ENCODE data around the gene GSTT2B.
"Not testable (repeated sequence)": the region's sequence is repeated elsewhere in the genome, so short reads cannot be mapped to it uniquely, and the experiment has no call there.

The GSTT2B gene

DNA sequence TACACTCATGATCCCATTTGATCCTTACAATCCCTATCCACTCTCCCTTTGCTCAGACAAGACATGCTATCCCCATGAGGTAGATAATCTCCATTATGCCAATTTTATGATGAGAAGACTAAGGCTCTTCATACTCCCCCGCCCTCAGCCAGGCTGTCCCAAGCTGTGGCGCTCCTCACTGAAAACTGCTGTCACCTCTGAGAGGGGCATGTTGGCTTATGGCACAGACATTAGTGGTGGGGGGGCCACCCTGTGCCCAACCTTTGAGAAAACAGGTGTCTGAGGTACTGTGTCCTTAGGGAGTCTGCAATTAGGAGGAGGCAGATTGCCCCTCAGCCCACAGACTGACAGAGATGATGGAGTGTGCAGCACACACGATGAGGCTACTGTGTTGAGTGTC lies 8.1 kb upstream of the GSTT2B start:
- no peak for TF ChIP-seq ZNF274 (IDR thresholded peaks at IDR 0.05; ENCODE audit: low read depth, low read length)
- H3K4me3 ChIP-seq (ENCODE audit: low read length): no peak overlapping the region

DNA sequence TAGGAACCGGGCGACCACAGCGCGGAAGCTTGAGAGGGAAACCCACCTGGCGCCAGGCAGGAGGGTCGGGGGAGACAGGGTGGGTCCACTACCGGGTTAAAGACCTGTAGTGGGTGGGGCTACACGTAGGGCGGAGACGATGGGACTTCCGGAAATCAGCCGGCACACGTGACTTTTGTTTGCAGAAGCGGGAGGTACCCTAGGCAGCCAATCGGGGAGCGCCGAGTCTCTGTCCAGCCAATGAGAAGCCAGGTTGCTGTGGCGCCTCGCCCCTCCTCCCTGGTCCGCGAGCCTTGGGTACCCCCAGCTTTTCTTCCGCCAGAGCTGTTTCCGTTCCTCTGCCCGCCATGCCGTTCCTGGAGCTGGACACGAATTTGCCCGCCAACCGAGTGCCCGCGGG lies 5.6 kb upstream of the GSTT2B start, which contains the start of gene DDTL:
Gene DDTL (plus strand): TSS at position 321 of the 400 bp plus-strand sequence. CDS start 27 bp downstream, at position 348.
- not testable (repeated sequence) for H3K4me3 ChIP-seq (ENCODE audit: low read length)

DNA sequence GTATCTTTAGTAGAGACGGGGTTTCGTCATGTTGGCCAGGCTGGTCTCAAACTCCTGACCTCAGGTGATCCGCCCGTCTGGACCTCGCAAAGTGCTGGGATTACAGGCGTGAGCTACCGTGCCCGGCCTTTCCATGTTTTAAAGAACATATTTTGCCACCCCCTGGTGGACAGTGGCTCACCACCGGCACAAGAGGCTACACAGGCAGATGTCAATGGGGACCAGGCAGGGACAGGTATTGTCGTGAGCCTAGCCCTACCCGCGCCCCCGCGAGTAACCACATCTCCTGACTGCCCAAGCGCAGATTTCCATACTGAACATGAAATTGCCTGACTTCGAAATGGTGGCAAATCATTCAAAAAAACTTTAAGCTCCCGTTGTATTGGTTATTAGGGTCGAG lies 5.1 kb upstream of the GSTT2B start:
- H3K4me3 ChIP-seq (ENCODE audit: low read length): not testable (repeated sequence)

DNA sequence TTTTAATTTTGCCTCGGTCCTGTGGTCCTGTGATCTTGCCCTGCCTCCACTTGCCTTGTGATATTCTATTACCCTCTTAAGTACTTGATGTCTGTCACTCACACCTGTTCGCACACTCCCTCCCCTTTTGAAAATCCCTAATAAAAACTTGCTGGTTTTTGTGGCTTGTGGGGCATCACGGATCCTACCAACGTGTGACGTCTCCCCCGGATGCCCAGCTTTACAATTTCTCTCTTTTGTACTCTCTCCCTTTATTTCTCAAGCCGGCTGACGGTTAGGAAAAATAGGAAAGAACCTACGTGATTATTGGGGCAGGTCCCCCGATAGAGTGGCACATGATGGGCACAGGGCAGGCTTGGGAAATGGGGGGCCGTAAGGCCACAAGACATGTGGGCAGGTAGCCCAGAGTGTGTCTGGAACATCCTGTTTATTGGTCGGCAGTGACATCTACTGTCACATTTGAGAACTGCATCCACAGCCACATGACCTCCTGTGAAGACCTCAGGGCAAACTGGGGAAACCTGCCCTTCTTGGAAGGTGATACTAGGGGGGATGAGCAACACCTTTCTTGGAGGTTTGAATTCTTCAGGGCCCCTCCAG lies 4.6 kb downstream of the GSTT2B start:
- H3K4me3 ChIP-seq (ENCODE audit: low read length): not testable (repeated sequence)

DNA sequence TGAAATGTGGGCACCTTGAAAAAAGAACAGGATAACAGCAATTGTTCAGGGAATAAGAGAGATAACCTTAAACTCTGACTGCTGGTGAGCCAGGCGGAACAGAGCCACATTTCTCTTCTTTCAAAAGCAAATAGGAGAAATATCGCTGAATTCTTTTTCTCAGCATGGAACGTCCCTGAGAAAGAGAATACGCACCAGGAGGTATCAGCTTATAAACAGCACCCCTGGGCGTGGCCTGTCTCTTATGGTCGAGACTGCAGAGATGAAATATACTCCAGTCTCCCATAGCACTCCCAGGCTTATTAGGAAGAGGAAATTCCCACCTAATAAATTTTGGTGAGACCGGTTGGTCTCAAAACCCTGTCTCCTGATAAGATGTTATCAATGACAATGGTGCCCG lies 5.1 kb downstream of the GSTT2B start:
- not testable (repeated sequence) for H3K4me3 ChIP-seq (ENCODE audit: low read length)

DNA sequence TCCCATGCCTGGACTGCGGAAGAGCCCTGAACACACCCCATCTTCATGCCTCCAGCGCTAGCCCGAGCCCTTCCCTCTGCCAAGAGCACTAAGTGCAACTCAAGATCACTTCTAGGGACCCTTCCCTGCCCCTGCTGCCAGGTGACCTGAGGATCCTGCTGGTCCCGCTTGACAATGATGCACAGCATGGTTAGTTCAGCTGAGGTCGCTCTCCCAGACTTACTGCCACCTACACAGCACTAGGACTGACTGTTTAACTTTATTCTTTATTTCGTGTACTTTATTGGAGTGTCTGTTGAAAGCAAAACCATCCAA lies 6.0 kb downstream of the GSTT2B start:
- not testable (repeated sequence) for H3K4me3 ChIP-seq (ENCODE audit: low read length)

DNA sequence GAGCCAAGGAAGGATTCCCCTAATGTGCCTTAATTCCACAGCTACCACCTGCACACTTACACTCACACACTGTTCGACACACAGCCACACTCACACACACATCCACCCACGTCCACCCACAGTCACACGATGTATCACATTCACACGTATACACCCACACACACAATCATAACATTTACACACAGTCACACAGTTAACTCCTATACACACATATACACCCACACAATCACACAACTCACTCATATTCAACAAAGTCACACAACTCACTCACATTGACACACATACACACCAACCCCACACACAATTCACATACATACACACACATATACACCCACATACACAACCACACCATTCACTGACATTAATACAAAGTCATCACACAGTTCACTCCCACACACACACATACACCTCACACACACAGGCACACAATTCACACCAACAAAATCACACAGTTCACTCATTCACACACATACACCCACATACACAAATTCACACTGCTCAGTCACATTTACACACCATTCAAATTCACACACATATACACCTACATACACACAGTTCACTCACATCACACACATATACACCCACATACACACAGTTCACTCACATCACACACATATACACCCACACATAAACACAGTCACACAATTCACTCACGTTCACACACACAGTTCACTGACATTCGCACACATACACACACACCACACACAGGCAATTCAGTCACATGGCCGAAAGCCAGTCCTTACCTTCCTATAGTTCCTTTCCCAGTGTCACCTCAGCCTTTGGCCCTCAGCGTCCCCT lies 6.6 kb downstream of the GSTT2B start:
- H3K4me3 ChIP-seq (ENCODE audit: low read length): not testable (repeated sequence)

DNA sequence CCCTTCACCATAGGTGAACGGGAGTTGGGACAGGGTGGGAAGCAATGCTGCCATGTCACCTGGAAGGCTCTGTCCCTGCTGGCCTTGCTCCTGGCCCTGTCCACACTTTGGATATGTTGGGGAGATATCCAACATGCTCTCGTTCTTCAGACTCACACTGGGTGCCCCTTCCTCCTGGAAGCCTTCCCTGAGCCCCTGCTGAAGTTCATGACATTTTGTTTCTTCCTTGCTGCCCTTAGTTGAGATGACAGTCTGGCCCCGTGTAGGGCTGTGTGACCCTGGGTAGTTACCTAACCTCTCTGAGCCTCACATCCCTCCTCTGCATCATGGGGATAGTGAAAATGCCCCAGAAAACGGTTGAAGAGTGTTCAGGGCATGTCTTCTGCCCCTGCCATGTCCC lies 7.5 kb downstream of the GSTT2B start:
- H3K4me3 ChIP-seq (ENCODE audit: low read length): not testable (repeated sequence)

DNA sequence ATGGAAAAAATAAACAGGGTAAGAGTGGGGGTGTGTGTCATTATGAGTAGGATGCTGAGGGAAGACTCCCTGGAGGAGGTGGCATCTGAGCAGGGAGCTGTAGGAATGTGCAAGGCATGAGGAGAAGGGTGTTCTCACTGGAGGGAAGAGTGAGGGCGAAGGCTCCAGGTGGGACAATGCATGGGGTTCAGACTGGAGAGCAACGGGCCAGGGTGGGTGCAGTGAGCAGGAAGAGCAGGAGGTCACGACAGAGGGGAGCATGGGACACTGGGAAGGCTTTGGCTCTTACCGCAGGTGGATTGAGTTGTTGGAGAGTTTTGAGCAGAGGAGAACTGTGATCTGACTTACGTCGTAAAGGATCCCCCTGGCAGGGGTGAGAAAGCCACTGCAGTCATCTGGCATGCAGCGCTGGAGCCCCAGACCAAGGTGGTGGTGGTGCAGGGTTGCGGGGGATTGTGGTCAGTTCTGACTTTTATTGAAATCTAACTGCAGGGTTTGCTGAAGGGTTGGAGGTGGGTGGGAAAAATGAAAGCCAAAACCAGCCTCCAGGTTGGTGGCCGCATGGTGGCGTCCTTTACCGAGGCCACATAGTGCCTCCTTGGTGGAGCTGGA lies 8.1 kb downstream of the GSTT2B start:
- not testable (repeated sequence) for H3K4me3 ChIP-seq (ENCODE audit: low read length)

DNA sequence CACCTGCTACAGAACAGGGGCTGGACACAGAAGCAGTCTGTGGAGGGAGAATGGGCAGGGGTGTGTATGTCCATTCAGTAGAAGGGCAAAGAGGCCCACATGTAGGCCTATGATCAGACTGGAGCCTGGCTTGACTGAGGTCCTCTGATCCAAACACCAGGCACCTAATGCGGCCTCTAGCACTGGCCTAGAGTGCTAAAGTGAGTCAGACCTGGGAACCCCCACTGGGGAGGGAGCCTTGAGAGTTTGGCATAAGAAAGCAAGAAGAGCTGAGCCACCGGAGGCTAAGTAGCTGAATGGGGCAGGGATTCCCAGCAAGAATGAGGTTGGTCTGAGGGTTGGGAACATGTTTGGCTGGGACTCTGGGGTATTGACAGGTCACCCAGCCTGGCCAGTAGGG lies 9.6 kb downstream of the GSTT2B start:
- H3K4me3 ChIP-seq (ENCODE audit: low read length): not testable (repeated sequence)

DNA sequence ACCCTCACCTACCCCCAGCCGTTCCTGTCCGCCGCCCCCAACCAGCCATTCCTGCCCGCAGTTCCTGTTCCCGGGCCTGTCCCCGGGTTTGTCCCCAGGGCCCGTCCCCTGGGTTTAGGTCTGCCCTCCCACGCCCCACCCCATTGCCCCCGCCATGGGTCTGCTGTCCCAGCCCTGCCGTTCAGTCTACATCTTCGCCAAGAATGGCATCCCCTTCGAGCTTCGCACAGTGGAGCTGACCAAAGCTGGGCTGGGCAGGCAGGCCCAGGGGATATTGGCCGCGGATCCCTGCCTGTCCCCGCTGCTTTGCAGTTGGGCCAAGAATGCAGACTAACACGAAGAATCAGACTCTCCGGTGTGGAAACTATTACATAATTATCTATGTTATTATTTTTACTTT lies 11.2 kb downstream of the GSTT2B start:
- not testable (repeated sequence) for H3K4me3 ChIP-seq (ENCODE audit: low read length)

DNA sequence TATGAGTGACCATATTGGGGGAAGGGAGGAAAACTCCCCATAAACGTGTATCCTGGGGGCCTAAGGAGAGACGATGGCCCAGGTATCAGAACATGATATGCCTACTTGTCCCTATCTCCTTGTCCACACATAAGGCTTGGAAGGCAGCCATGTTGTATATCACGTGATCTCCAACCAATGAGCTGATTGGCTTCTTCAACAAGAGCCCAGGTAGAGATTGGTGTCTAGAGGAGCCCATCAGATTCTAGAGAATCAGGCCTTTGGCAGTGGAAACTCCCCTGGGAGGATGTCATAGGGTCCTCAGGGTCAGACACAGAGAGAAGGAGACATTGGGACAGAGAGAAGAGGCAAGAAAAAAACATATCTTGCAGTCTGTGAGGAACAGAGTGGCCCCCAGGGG lies 13.6 kb downstream of the GSTT2B start:
- H3K4me3 ChIP-seq (ENCODE audit: low read length): not testable (repeated sequence)

DNA sequence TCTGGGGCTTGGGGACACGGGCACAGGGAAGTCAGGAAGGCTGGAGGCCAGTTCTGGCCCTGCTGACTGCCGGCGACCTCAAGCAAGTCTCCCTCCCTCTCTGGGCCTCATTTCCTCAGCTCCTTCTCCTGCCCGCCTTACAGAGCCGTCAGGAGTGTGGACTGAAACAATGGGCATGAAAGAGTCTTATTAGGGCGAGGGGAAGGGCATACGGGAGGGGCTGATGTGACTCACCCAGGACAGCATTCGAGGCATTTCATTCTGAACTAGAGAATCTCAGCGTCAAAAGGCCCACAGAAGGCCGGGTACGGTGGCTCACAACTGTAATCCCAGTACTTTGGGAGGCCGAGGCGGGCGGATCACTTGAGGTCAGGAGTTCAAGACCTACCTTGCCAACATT lies 20.8 kb downstream of the GSTT2B start:
- not testable (repeated sequence) for H3K4me3 ChIP-seq (ENCODE audit: low read length)

DNA sequence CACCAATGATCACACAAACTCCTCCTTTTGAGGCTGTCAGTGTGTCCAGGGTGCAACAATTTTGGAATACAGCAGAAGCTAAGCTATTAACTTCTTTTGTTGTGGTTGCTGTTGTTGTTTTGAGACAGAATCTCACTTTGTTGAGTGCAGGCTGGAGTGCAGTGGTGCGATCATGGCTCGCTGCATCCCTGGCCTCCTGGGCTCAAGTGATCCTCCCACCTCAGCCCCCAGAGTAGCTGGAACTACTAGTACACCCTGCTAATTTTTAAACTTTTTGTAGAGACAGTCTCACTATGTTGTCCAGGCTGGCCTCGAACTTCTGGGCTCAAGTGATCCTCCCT lies 22.0 kb downstream of the GSTT2B start:
- H3K4me3 ChIP-seq (ENCODE audit: low read length): no peak overlapping the region
- TF ChIP-seq ZNF274 (IDR thresholded peaks at IDR 0.05; ENCODE audit: low read depth, low read length): no peak

DNA sequence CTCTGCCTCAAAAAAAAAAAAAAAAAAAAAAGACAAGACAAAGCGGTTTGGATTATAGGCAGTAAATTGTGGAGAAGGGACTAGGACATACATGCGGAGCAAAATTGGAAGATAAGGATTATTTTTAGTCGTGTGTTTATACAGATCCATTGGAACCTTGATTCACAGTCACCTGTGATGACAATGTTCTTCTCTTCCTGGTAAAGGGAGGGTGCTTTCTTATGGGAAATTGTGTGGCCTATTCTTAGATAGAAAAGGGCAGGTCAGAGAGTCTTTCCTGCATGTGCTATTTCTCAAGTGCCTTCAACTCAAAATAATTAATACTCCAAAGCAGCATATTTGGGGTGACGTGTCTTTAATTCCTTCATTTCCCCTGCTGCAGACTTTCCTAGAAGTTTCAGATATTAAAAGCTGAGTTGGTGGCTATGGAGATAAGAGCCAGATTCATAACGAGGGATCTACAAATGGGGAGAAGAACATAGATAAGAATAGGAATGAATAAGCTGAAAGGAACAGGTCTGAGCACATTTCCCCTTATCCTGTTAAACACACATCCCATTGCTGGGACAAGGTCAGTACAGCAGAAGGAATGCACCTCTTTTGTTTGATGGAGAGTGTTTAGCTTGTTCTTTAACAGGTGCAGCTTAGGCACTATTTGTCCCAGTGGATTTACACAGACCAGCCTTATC lies 22.5 kb downstream of the GSTT2B start:
- H3K4me3 ChIP-seq (ENCODE audit: low read length): no peak overlapping the region
- TF ChIP-seq ZNF274 (IDR thresholded peaks at IDR 0.05; ENCODE audit: low read depth, low read length): no peak

DNA sequence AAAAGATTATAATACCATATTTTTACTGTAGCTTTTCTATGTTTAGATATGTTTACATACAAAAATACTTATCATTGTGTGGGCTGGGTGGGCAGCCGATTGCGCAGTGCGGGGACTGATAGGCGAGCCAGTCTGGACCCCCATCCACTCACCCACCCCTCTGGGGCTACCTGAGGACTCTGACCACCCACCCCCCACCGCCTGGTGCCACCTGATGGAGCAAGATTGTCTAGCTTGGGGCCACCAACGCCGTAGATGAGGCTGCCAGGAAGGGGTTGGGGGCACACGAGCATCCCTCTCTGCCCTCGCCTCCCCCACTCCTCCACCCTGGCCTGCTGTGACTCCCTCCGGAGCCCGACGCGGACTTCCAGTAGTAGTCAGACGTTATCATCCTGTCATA lies 34.4 kb downstream of the GSTT2B start:
- no peak overlapping the region for H3K4me3 ChIP-seq (ENCODE audit: low read length)
- no peak for TF ChIP-seq ZNF274 (IDR thresholded peaks at IDR 0.05; ENCODE audit: low read depth, low read length)
